K562 (cell line): ENCODE measurements around the gene MINK1. TPM values are rescaled to one million over a fixed set of nuclear protein-coding genes. Genes with fewer than 3 reads are reported as not detected.

Source experiments
- ASH1L ChIP-seq: fragments of 450-650 bp; IDR thresholded peaks from 2 replicates; pipeline ENCODE4 v1.6.1; 2018; ENCODE audit warnings: borderline replicate concordance, mild to moderate bottlenecking, low read depth; ENCODE audit not compliant: partially characterized antibody
- HDAC3 ChIP-seq: fragments of 450-650 bp; IDR thresholded peaks from 2 replicates; pipeline ENCODE4 v1.6.1; 2018; ENCODE audit warnings: borderline replicate concordance, mild to moderate bottlenecking, moderate library complexity; ENCODE audit not compliant: partially characterized antibody
- HSF4 ChIP-seq: fragments of 250-450 bp; sonication (Bioruptor Pico); IDR thresholded peaks from 2 replicates; pipeline ENCODE4 v2.1.2; 2022; ENCODE audit warnings: mild to moderate bottlenecking, moderate library complexity, borderline replicate concordance
- MAFK ChIP-seq: IDR thresholded peaks from 2 replicates; pipeline ENCODE4 v1.6.1; 2011; ENCODE audit warnings: low read length, improper control_type of control experiment
- NFIX ChIP-seq: fragments of 250-450 bp; sonication (Bioruptor Pico); IDR thresholded peaks from 2 replicates; pipeline ENCODE4 v1.4.0; 2020; ENCODE audit warnings: low read depth, mild to moderate bottlenecking, moderate library complexity
- NR2C1 ChIP-seq, 2 experiments: fragments of 450-650 bp; IDR thresholded peaks; 2 replicates each; pipeline ENCODE4 v1.6.1; 2017; ENCODE audit warnings: mild to moderate bottlenecking in 2 of 2, antibody characterized with exemption in 1 of 2, inconsistent platforms in 1 of 2, missing compliant biosample characterization in 1 of 2, missing genetic modification characterization in 1 of 2
- POLR2H ChIP-seq: IDR thresholded peaks from 2 replicates; pipeline ENCODE4 v1.6.1; 2016; ENCODE audit warnings: missing genetic modification characterization, low read depth, mild to moderate bottlenecking, control low read depth, missing compliant biosample characterization, moderate library complexity
- SAFB2 ChIP-seq: fragments of 200-400 bp; formaldehyde crosslinking; IDR thresholded peaks from 2 replicates; pipeline ENCODE4 v1.6.1; 2018; ENCODE audit warnings: borderline replicate concordance, low read length, low read depth, moderate library complexity; ENCODE audit not compliant: severe bottlenecking
- U2AF2 ChIP-seq: fragments of 200-400 bp; formaldehyde crosslinking; optimal IDR thresholded peaks from 2 replicates; pipeline ENCODE3; 2017; ENCODE audit warnings: low read depth, mild to moderate bottlenecking, low read length
- ZKSCAN8 ChIP-seq: fragments of 200-800 bp; sonication (Bioruptor generic); IDR thresholded peaks from 2 replicates; pipeline ENCODE4 v1.6.1; 2016; ENCODE audit warnings: missing genetic modification characterization, missing compliant biosample characterization
- polyA plus RNA-seq, 8 experiments: library from polyadenylated mRNA; depleted of rRNA in 4 of 8; stranded (reverse) in 5 of 8; unstranded in 3 of 8; fragments of >200 nt; fragmentation: Nextera tagmentation in 2 of 8; fragmentation: Illumina TruSeq in 1 of 8; extraction: Ambion mirVana in 2 of 8; extraction: Trizol in 1 of 8; gene quantifications; 2 replicates each; pipeline versions ENCODE4 v1.2.1 to v1.2.3, GENCODE V29; 2011 to 2014; ENCODE audit warnings: inconsistent platforms in 1 of 8, missing spikeins in 1 of 8
- total RNA-seq, 7 experiments: library from RNA; depleted of rRNA in 6 of 7; stranded (reverse); fragments of >200 nt in 6 of 7; fragmentation: Illumina TruSeq in 2 of 7; extraction: Trizol in 2 of 7; gene quantifications; 2 replicates each; pipeline versions ENCODE4 v1.2.1 to v1.2.3, GENCODE V29; 2011 to 2021; ENCODE audit warnings: low replicate concordance in 1 of 7
- TF ChIP-seq, protein P1 (sequence below): fragments of 250-450 bp; sonication (Bioruptor Pico); IDR thresholded peaks from 2 replicates; pipeline ENCODE4 v1.5.0; 2022; ENCODE audit warnings: mild to moderate bottlenecking
- TF ChIP-seq, protein P2 (sequence below): fragments of 450-650 bp; formaldehyde crosslinking; IDR thresholded peaks from 2 replicates; pipeline ENCODE4 v1.4.0; 2022; ENCODE audit warnings: missing genetic modification characterization
- TF ChIP-seq, protein P3 (sequence below): fragments of 250-450 bp; sonication (Bioruptor Pico); IDR thresholded peaks from 2 replicates; pipeline ENCODE4 v1.5.0; 2021; ENCODE audit warnings: mild to moderate bottlenecking, moderate library complexity
- TF ChIP-seq, protein P4 (sequence below): fragments of 450-650 bp; IDR thresholded peaks from 2 replicates; pipeline ENCODE4 v1.6.1; 2016; ENCODE audit warnings: mild to moderate bottlenecking

MINK1 gene
- total and polyA plus RNA-seq, 9 of the 15 experiments (the other 6 are each of a cell fraction or from before 2014, with no cell fraction given), result 0.11 to 54.2 (median 14.9) TPM

DNA sequence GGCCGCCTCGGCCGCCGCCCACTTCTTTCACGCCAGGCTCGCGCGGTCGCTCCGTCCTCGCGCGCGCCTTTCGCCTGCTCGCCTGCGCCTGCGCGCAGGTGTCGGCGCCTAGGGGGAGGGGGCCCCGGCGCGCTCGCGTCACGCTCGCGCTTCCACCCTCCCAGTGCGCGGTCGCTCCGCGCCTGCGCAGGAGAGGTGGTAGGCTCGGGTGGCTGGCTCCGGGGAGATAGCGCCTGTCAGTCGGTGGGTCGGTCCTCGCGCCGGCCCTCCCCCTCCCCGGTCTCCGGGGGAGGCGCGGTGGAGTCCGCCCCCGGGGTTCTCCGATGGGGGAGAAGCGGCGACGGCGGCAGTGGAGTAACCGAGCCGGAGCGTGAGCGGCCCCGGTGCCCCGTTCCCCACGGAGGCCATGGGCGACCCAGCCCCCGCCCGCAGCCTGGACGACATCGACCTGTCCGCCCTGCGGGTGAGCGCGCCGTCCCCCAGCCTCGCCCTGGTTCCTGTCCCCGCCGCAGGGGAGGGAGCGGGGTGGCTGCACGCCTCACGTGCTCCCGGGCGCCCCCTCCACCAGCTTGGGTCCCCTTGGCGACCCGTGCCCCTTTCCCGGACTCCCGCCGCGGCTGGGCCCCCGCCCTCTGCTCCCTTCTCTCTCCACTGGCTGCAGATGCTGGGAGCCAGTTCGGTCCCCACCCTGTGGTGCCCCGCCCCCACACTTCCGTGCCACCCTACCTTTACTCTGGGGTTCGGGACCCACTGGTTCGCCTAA, at the start of gene MINK1 (continued):
- TF ChIP-seq NR2C1 (IDR thresholded peaks at IDR 0.05) (no peak), NR2C1 (tag; IDR thresholded peaks at IDR 0.05) (no peak), U2AF2 (no peak), MAFK (no peak), SAFB2 (no peak), HSF4 (CRISPR knock-in tag) (no peak), POLR2H (tag) (no peak), ZKSCAN8 (CRISPR knock-in tag) (no peak), ASH1L (no peak), NFIX (CRISPR knock-in tag) (no peak), HDAC3 (no peak)
- TF ChIP-seq, protein P1, sequence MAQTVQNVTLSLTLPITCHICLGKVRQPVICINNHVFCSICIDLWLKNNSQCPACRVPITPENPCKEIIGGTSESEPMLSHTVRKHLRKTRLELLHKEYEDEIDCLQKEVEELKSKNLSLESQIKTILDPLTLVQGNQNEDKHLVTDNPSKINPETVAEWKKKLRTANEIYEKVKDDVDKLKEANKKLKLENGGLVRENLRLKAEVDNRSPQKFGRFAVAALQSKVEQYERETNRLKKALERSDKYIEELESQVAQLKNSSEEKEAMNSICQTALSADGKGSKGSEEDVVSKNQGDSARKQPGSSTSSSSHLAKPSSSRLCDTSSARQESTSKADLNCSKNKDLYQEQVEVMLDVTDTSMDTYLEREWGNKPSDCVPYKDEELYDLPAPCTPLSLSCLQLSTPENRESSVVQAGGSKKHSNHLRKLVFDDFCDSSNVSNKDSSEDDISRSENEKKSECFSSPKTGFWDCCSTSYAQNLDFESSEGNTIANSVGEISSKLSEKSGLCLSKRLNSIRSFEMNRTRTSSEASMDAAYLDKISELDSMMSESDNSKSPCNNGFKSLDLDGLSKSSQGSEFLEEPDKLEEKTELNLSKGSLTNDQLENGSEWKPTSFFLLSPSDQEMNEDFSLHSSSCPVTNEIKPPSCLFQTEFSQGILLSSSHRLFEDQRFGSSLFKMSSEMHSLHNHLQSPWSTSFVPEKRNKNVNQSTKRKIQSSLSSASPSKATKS (CRISPR knock-in tag), result no peak
- TF ChIP-seq, protein P2, sequence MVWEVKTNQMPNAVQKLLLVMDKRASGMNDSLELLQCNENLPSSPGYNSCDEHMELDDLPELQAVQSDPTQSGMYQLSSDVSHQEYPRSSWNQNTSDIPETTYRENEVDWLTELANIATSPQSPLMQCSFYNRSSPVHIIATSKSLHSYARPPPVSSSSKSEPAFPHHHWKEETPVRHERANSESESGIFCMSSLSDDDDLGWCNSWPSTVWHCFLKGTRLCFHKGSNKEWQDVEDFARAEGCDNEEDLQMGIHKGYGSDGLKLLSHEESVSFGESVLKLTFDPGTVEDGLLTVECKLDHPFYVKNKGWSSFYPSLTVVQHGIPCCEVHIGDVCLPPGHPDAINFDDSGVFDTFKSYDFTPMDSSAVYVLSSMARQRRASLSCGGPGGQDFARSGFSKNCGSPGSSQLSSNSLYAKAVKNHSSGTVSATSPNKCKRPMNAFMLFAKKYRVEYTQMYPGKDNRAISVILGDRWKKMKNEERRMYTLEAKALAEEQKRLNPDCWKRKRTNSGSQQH (CRISPR knock-in tag), result no peak
- TF ChIP-seq, protein P3, sequence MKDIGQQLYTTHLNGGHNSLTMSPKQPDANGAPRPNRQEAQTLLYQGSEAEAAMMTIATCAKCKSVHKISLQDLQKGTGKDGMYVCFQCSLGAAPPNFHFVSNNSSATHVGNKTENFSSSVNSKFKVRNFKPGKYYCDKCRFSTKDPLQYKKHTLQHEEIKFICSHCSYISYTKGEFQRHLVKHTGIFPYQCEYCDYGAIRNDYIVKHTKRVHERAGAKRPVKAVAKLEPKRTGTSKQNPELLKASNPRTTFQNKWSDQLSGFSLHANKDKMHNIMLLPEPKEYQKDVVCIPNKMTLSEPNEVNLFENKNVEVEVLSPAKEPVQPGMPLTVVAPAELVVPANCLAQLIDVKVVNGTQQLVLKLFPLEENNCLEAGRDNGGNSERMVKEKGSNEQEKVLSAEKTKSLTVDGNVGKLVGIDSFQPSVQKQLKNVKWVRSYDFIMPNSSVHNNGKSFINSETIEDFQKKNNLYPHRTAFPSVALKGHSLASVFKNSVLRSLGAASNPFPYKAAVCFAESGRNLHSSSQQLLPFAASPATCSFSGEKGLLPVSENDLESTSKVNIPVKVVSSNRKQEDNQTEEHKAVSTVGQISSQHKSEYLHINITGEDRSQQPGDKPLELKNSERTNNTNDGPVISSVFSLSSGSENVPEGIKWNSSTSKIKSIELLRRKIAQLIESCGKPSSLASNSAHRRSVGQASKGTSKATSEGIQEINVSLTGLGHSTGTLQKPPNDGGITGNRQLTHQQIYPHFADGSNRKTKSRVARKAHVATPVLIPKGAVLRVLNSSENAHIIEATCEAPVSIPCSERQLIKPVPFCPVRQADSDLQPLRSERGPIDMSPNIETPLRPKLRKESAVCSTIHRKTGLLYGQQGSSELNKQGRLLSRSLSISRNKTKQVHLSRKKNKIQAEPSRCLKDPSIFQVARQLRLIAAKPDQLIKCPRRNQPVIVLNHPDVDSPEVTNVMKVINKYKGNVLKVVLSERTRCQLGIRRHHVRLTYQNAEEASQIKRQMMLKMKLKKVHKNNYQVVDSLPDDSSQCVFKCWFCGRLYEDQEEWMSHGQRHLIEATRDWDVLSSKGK (CRISPR knock-in tag), result no peak
- TF ChIP-seq, protein P4, sequence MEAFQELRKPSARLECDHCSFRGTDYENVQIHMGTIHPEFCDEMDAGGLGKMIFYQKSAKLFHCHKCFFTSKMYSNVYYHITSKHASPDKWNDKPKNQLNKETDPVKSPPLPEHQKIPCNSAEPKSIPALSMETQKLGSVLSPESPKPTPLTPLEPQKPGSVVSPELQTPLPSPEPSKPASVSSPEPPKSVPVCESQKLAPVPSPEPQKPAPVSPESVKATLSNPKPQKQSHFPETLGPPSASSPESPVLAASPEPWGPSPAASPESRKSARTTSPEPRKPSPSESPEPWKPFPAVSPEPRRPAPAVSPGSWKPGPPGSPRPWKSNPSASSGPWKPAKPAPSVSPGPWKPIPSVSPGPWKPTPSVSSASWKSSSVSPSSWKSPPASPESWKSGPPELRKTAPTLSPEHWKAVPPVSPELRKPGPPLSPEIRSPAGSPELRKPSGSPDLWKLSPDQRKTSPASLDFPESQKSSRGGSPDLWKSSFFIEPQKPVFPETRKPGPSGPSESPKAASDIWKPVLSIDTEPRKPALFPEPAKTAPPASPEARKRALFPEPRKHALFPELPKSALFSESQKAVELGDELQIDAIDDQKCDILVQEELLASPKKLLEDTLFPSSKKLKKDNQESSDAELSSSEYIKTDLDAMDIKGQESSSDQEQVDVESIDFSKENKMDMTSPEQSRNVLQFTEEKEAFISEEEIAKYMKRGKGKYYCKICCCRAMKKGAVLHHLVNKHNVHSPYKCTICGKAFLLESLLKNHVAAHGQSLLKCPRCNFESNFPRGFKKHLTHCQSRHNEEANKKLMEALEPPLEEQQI, result no peak
